ENCODE measurements around the gene FCRL4. TPM values are rescaled to one million over a fixed set of nuclear protein-coding genes. Genes with fewer than 3 reads are reported as not detected.

FCRL4 gene
- total and polyA plus RNA-seq, 2 of the 4 experiments (the other 2 are of a cell fraction): not detected

- dilution Hi-C loops (cut with HindIII; ENCODE audit: low sequenced_read_pairs, unreplicated experiment): no loop called here
- H3K27me3 ChIP-seq (ENCODE audit: control insufficient read depth, insufficient read depth, low read length): no peaks in the 10 kb centered on the region
- H3K56ac ChIP-seq (ENCODE audit: extremely low read depth, insufficient read depth, low read length): no peak overlapping the region
- no peaks in the 10 kb centered on the region for H3K36me3 ChIP-seq (ENCODE audit: control insufficient read depth, insufficient read depth, low read length)
- no peak overlapping the region for H3K4me3 ChIP-seq (ENCODE audit: insufficient read depth, low read depth, low read length)
- 13% methylated on average over 1 of the region's 1 CpG; no CpG with 5 or more reads in 1 of the 2 experiments for WGBS, 2 experiments (ENCODE audit: extremely low coverage in 2 of 2, insufficient read length in 1 of 2)
- no peak overlapping the region for H3K9ac ChIP-seq (ENCODE audit: low read depth, low read length)
- ATAC-seq (ENCODE audit: low read depth) (no peak), DNase-seq (no peak)
- no peaks in the 10 kb centered on the region for H3K79me1 ChIP-seq (ENCODE audit: low read depth in 1 of 2, low read length in 2 of 2)
- no peaks in the 10 kb centered on the region for H4K20me1 ChIP-seq (ENCODE audit: insufficient read depth, low read length)
- TF ChIP-seq ELK1 (IDR thresholded peaks at IDR 0.05; ENCODE audit: borderline replicate concordance, low read depth, low read length) (no peak), CEBPB (IDR thresholded peaks at IDR 0.05; ENCODE audit: low read depth, low read length) (no peak), NFE2L2 (IDR thresholded peaks at IDR 0.05; ENCODE audit: low read depth, low read length) (no peak), RAD21 (IDR thresholded peaks at IDR 0.05; ENCODE audit: low read length) (no peak), RFX5 (IDR thresholded peaks at IDR 0.05; ENCODE audit: low read depth, low read length) (no peak), BHLHE40 (IDR thresholded peaks at IDR 0.05; ENCODE audit: low read depth, low read length) (no peak), SMC3 (IDR thresholded peaks at IDR 0.05; ENCODE audit: low read depth, low read length) (no peak), CHD1 (IDR thresholded peaks at IDR 0.05; ENCODE audit: low read depth, low read length) (no peak), MAFK (IDR thresholded peaks at IDR 0.05; ENCODE audit: low read depth, low read length) (no peak), CTCF (conservative IDR thresholded peaks at IDR 0.05; ENCODE audit: low read depth, low read length) (no peak), MXI1 (IDR thresholded peaks at IDR 0.05; ENCODE audit: borderline replicate concordance, low read depth, low read length) (no peak)
- ChIA-PET POLR2A (ENCODE audit: unreplicated experiment) (no interaction called here), CTCF (interaction anchor here (0.6 to 1.6 kb wide), 13 partner anchors 8 to 544 kb away, joined by 3 to 11 read pairs (median 4); no protein-coding TSS in a partner anchor)
- no TSS peak for BruUV-seq (replicated peaks)
- H4K91ac ChIP-seq (ENCODE audit: insufficient read depth, low read depth, low read length): no peak overlapping the region
- H4K5ac ChIP-seq (ENCODE audit: low read depth, low read length): no peak overlapping the region
- H2BK120ac ChIP-seq (ENCODE audit: low read depth, low read length): no peak overlapping the region
- no peak overlapping the region for H2AK5ac ChIP-seq (ENCODE audit: low read depth, low read length)
- no peak overlapping the region for H3K27ac ChIP-seq (ENCODE audit: insufficient read depth, low read length)
- in situ Hi-C loops (cut with MboI; ENCODE audit: low sequenced_read_pairs): no loop called here
- no peak overlapping the region for H3K18ac ChIP-seq (ENCODE audit: low read depth, low read length)
- no peak overlapping the region for H4K8ac ChIP-seq (ENCODE audit: low read depth in 2 of 2, low read length in 2 of 2)
- no peaks in the 10 kb centered on the region for H3K4me1 ChIP-seq (ENCODE audit: control insufficient read depth, insufficient read depth, low read length)
- no peak overlapping the region for H3K4ac ChIP-seq (ENCODE audit: low read depth, low read length)
- no peak overlapping the region for H3K14ac ChIP-seq (replicated peaks; ENCODE audit: low read depth, low read length)
- H2AK9ac ChIP-seq (replicated peaks; ENCODE audit: low read depth, low read length, poor library complexity): no peak overlapping the region
- intact Hi-C loops (cut with micrococcal nuclease): loop anchor here (2.0 to 5.0 kb wide), 2 partner anchors 366 to 544 kb away; no protein-coding TSS in a partner anchor
- H3K4me2 ChIP-seq (ENCODE audit: low read depth, low read length): no peak overlapping the region
- H2BK5ac ChIP-seq (ENCODE audit: low read depth, low read length, poor library complexity, severe bottlenecking): no peak overlapping the region
- H2AFZ ChIP-seq (replicated peaks; ENCODE audit: low read length, poor library complexity): no peak overlapping the region
- no peak overlapping the region for H2BK15ac ChIP-seq (ENCODE audit: low read depth, low read length)
- no peak overlapping the region for H2BK20ac ChIP-seq (ENCODE audit: low read depth, low read length)
- no peak overlapping the region for H3K23ac ChIP-seq (ENCODE audit: low read depth, low read length)
- no peaks in the 10 kb centered on the region for H3K9me1 ChIP-seq (ENCODE audit: insufficient read depth, low read length)
- H3K9me3 ChIP-seq (ENCODE audit: control insufficient read depth, insufficient read depth, low read length): no peaks in the 10 kb centered on the region
Measured at GRCh38 chr1:157580828-157581210, 17.1 kb downstream of the FCRL4 start.

Data from IMR-90 (cell line).